Parathyroid adenoma (tissue), 2 donors: ENCODE measurements around the gene SPIN2A.
"Not testable (repeated sequence)": the region's sequence is repeated elsewhere in the genome, so short reads cannot be mapped to it uniquely, and the experiment has no call there.

Experiments used
- H2AFZ ChIP-seq: fragments of 300-600 bp; sonication (generic); one replicate; pipeline ENCODE4 v1.7.0; 2017; ENCODE audit warnings: antibody characterized with exemption, mild to moderate bottlenecking
- H3K27ac ChIP-seq: fragments of 300-600 bp; sonication (generic); one replicate; pipeline ENCODE4 v1.7.0; 2017
- H3K27me3 ChIP-seq: fragments of 300-600 bp; sonication (generic); one replicate; pipeline ENCODE4 v1.7.0; 2017; ENCODE audit warnings: low read length; ENCODE audit not compliant: control insufficient read depth, insufficient read depth
- H3K36me3 ChIP-seq: fragments of 300-600 bp; sonication (generic); one replicate; pipeline ENCODE4 v1.7.0; 2017; ENCODE audit warnings: low read length; ENCODE audit not compliant: control insufficient read depth, insufficient read depth
- H3K4me1 ChIP-seq: fragments of 300-600 bp; sonication (generic); one replicate; pipeline ENCODE4 v1.7.0; 2017; ENCODE audit warnings: control low read depth
- H3K4me2 ChIP-seq: fragments of 300-600 bp; sonication (generic); one replicate; pipeline ENCODE4 v1.7.0; 2017; ENCODE audit warnings: low read length
- H3K4me3 ChIP-seq: fragments of 300-600 bp; sonication (generic); one replicate; pipeline ENCODE4 v1.7.0; 2017; ENCODE audit warnings: low read depth, low read length
- H3K79me2 ChIP-seq: fragments of 300-600 bp; sonication (generic); one replicate; pipeline ENCODE4 v1.7.0; 2017; ENCODE audit warnings: control low read depth
- H3K9ac ChIP-seq: fragments of 300-600 bp; sonication (generic); one replicate; pipeline ENCODE4 v1.7.0; 2017; ENCODE audit warnings: mild to moderate bottlenecking
- H3K9me3 ChIP-seq: fragments of 300-600 bp; sonication (generic); one replicate; pipeline ENCODE4 v1.7.0; 2017; ENCODE audit warnings: low read length; ENCODE audit not compliant: control insufficient read depth
- CTCF ChIP-seq: fragments of 300-600 bp; sonication (generic); IDR thresholded peaks from one replicate; pipeline ENCODE4 v1.7.0; 2017; ENCODE audit warnings: antibody characterized with exemption, mild to moderate bottlenecking
- donor health status: primary hyperparathyroidism.

Gene SPIN2A

DNA sequence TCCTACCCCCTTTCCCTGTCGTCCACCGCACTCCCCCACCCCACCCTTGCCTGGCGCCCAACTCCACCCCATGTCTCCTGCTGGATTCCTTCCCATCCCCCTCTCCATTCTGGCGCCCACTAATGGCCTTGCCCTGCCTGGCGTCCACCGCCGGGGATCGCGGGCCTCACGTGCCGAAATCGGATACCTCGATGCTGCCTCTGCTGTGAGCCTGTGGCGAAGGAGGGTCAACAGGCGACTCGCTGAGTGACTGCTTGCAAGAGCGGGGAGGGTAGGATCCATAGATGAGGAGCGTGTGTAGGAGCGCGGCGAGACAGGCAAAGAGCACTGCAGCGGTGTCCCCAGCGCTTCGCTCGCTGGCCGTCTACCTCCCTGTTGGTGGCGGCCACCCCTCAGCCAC lies at the start of gene SPIN2A:
Gene SPIN2A (minus strand): TSS at position 325 of the 400 bp plus-strand sequence. CDS start 800 bp downstream, outside the sequence.
- not testable (repeated sequence) for H3K4me3 ChIP-seq, H3K36me3 ChIP-seq, H3K9me3 ChIP-seq, H3K4me1 ChIP-seq, H3K79me2 ChIP-seq, H3K9ac ChIP-seq, H3K4me2 ChIP-seq, H3K27me3 ChIP-seq
- H3K27ac ChIP-seq: peak within 1 kb of the TSS; percentile 29
- peak within 1 kb of the TSS; percentile 60 for H2AFZ ChIP-seq

- no peak for TF ChIP-seq CTCF
- H2AFZ ChIP-seq: no peak overlapping the region
- no peak overlapping the region for H3K4me2 ChIP-seq
- no peaks in the 10 kb centered on the region for H3K9me3 ChIP-seq
- no peak overlapping the region for H3K4me3 ChIP-seq
- H3K36me3 ChIP-seq: no peaks in the 10 kb centered on the region
- no peaks in the 10 kb centered on the region for H3K79me2 ChIP-seq
- no peaks in the 10 kb centered on the region for H3K4me1 ChIP-seq
- no peaks in the 10 kb centered on the region for H3K27me3 ChIP-seq
- no peak overlapping the region for H3K9ac ChIP-seq
- H3K27ac ChIP-seq: no peak overlapping the region
Measured at GRCh38 chrX:57178605-57179004, 41.4 kb upstream of the SPIN2A start.

DNA sequence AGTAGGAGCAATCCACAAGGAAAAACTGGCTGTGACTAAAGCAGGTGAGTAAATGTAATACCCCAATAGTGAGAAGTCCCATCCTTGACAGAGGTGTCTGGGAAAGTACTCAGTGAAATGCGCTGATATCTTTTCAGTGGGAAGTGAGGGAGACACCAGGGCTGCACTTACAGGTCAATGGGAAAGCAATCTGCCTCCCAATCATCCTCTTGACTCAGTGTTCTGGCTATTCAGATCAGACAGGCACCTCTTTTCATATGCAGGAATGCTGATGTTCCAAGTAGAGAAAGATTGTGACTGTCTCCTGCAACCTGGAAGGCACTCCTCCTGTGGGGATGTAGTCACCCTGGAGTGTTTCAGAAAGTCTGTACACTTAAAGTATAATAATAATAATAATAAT lies 39.9 kb upstream of the SPIN2A start:
- no peak overlapping the region for H3K27ac ChIP-seq
- H3K36me3 ChIP-seq: no peaks in the 10 kb centered on the region
- no peak overlapping the region for H3K9ac ChIP-seq
- no peaks in the 10 kb centered on the region for H3K79me2 ChIP-seq
- no peak overlapping the region for H3K4me3 ChIP-seq
- no peaks in the 10 kb centered on the region for H3K27me3 ChIP-seq
- no peak overlapping the region for H2AFZ ChIP-seq
- no peaks in the 10 kb centered on the region for H3K4me1 ChIP-seq
- H3K4me2 ChIP-seq: no peak overlapping the region
- TF ChIP-seq CTCF: no peak
- no peaks in the 10 kb centered on the region for H3K9me3 ChIP-seq

DNA sequence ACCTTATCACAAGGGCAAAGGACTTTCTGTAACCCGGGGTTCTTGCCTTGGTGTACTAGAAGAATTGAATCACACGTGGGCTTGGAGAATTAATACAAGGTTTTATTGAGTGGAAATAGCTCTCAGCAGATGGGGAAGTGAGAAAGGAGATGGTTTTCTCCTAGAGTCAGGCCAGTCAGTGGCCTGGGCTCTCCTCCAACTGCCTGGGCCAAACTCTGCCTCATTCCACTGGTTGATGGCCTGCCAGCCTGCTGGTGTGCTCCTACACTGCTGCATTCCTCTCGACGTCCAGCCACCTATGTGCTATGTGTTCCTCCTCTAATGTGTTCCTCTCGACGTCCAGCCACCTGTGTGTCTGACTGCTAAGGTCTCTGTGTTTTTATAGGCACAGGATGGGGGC lies 35.3 kb upstream of the SPIN2A start:
- TF ChIP-seq CTCF: no peak
- Histone ChIP-seq H2AFZ (no peak overlapping the region), H3K79me2 (no peaks in the 10 kb centered on the region), H3K9me3 (no peaks in the 10 kb centered on the region), H3K4me3 (no peak overlapping the region), H3K36me3 (no peaks in the 10 kb centered on the region), H3K4me1 (no peaks in the 10 kb centered on the region), H3K9ac (no peak overlapping the region), H3K27ac (no peak overlapping the region), H3K4me2 (no peak overlapping the region), H3K27me3 (no peaks in the 10 kb centered on the region)

DNA sequence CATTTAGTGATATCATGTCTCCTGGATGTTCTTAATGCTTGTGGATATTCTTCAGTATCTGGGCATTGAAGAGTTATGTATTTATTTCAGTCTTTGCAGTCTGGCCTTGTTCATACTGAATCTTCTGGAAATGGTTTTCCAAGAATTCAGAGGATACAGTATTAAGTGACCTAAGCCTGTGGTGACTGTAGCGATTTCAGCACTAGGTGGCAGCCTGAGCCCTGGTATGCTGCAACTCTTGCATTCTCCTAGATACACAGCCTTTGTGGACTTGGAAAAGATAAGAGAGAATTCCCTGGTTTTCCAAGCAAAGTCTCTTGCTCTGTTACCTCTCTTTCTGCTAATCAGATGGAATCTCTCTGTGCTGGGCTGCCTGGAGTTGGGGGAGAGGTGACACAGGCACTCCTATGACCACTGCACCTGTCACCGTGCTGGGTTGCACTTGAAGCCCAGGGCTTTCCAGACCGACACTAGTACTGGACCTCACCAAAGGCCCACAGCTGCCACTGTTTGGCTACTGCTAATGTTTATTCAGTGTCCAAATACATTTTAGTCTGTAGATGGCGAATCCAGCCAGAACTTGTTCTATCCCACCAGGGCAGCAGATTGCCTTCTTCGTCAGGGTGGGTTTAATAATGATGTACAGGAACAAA lies 19.3 kb upstream of the SPIN2A start:
- no peaks in the 10 kb centered on the region for H3K36me3 ChIP-seq
- H3K79me2 ChIP-seq: no peaks in the 10 kb centered on the region
- H2AFZ ChIP-seq: no peak overlapping the region
- no peaks in the 10 kb centered on the region for H3K9me3 ChIP-seq
- no peak overlapping the region for H3K4me3 ChIP-seq
- H3K27ac ChIP-seq: no peak overlapping the region
- no peak overlapping the region for H3K4me2 ChIP-seq
- H3K27me3 ChIP-seq: no peaks in the 10 kb centered on the region
- no peaks in the 10 kb centered on the region for H3K4me1 ChIP-seq
- TF ChIP-seq CTCF: peak; percentile 17
- no peak overlapping the region for H3K9ac ChIP-seq
